HEK293 (cell line): ENCODE data around the gene COL25A1.
A peak's percentile ranks its signal among the peaks of the same experiment; 100 is the strongest.

ENCODE experiments used
- BCL11A ChIP-seq: fragments of 450-650 bp; formaldehyde crosslinking; IDR thresholded peaks from 2 replicates; pipeline ENCODE4 v1.5.1; 2016; ENCODE audit warnings: low read depth, missing biosample characterization, missing genetic modification characterization
- GLI4 ChIP-seq: fragments of 450-650 bp; formaldehyde crosslinking; IDR thresholded peaks from 2 replicates; pipeline ENCODE4 v1.5.1; 2016; ENCODE audit warnings: missing biosample characterization, missing genetic modification characterization
- IKZF3 ChIP-seq: fragments of 450-650 bp; IDR thresholded peaks from 2 replicates; pipeline ENCODE4 v1.5.0; 2018; ENCODE audit warnings: missing biosample characterization, mild to moderate bottlenecking, missing genetic modification characterization, moderate library complexity
- KLF1 ChIP-seq: fragments of 450-650 bp; formaldehyde crosslinking; IDR thresholded peaks from 2 replicates; pipeline ENCODE4 v1.5.1; 2016; ENCODE audit warnings: missing biosample characterization, missing genetic modification characterization
- KLF17 ChIP-seq: fragments of 450-650 bp; formaldehyde crosslinking; IDR thresholded peaks from 2 replicates; pipeline ENCODE4 v1.5.1; 2016; ENCODE audit warnings: missing biosample characterization, missing genetic modification characterization
- MYNN ChIP-seq: fragments of 450-650 bp; formaldehyde crosslinking; IDR thresholded peaks from 2 replicates; pipeline ENCODE4 v1.5.1; 2016; ENCODE audit warnings: missing biosample characterization, missing genetic modification characterization, borderline replicate concordance
- PRDM10 ChIP-seq: fragments of 450-650 bp; formaldehyde crosslinking; IDR thresholded peaks from 2 replicates; pipeline ENCODE4 v1.5.1; 2016; ENCODE audit warnings: missing biosample characterization, missing genetic modification characterization
- REPIN1 ChIP-seq: fragments of 450-650 bp; formaldehyde crosslinking; IDR thresholded peaks from 2 replicates; pipeline ENCODE4 v1.5.1; 2017; ENCODE audit warnings: missing biosample characterization, missing genetic modification characterization, low read depth
- SCRT1 ChIP-seq: fragments of 450-650 bp; formaldehyde crosslinking; IDR thresholded peaks from 2 replicates; pipeline ENCODE4 v1.5.1; 2016; ENCODE audit warnings: missing biosample characterization, missing genetic modification characterization, borderline replicate concordance
- SCRT2 ChIP-seq: fragments of 450-650 bp; formaldehyde crosslinking; IDR thresholded peaks from 2 replicates; pipeline ENCODE4 v1.5.1; 2016; ENCODE audit warnings: missing biosample characterization, missing genetic modification characterization
- ZBTB21 ChIP-seq: fragments of 450-650 bp; formaldehyde crosslinking; IDR thresholded peaks from 2 replicates; pipeline ENCODE4 v1.5.1; 2017; ENCODE audit warnings: missing biosample characterization, missing genetic modification characterization
- ZFHX2 ChIP-seq: fragments of 450-650 bp; formaldehyde crosslinking; conservative IDR thresholded peaks from 2 replicates; pipeline ENCODE4 v1.5.1; 2016; ENCODE audit warnings: missing biosample characterization, missing genetic modification characterization
- ZIC2 ChIP-seq: fragments of 450-650 bp; formaldehyde crosslinking; IDR thresholded peaks from 2 replicates; pipeline ENCODE4 v1.5.1; 2016; ENCODE audit warnings: missing biosample characterization, missing genetic modification characterization
- ZNF157 ChIP-seq: fragments of 450-650 bp; formaldehyde crosslinking; IDR thresholded peaks from 2 replicates; pipeline ENCODE4 v1.5.1; 2016; ENCODE audit warnings: missing biosample characterization, missing genetic modification characterization
- ZNF211 ChIP-seq: fragments of 450-650 bp; formaldehyde crosslinking; IDR thresholded peaks from 2 replicates; pipeline ENCODE4 v1.5.1; 2016; ENCODE audit warnings: low read depth, missing biosample characterization, missing genetic modification characterization
- ZNF302 ChIP-seq: fragments of 450-650 bp; formaldehyde crosslinking; IDR thresholded peaks from 2 replicates; pipeline ENCODE4 v1.5.1; 2016; ENCODE audit warnings: missing biosample characterization, missing genetic modification characterization, low read depth
- ZNF324 ChIP-seq: fragments of 450-650 bp; formaldehyde crosslinking; IDR thresholded peaks from 2 replicates; pipeline ENCODE4 v1.5.1; 2016; ENCODE audit warnings: missing biosample characterization, missing genetic modification characterization
- ZNF394 ChIP-seq: fragments of 450-650 bp; formaldehyde crosslinking; IDR thresholded peaks from 2 replicates; pipeline ENCODE4 v1.5.1; 2016; ENCODE audit warnings: missing biosample characterization, missing genetic modification characterization, mild to moderate bottlenecking, moderate library complexity, borderline replicate concordance
- ZNF423 ChIP-seq: fragments of 450-650 bp; formaldehyde crosslinking; IDR thresholded peaks from 2 replicates; pipeline ENCODE4 v1.5.1; 2016; ENCODE audit warnings: missing biosample characterization, missing genetic modification characterization
- ZNF48 ChIP-seq: fragments of 450-650 bp; formaldehyde crosslinking; IDR thresholded peaks from 2 replicates; pipeline ENCODE4 v1.5.1; 2016; ENCODE audit warnings: missing biosample characterization, missing genetic modification characterization
- ZNF521 ChIP-seq: fragments of 450-650 bp; formaldehyde crosslinking; IDR thresholded peaks from 2 replicates; pipeline ENCODE4 v1.5.1; 2017; ENCODE audit warnings: missing biosample characterization, mild to moderate bottlenecking, missing genetic modification characterization
- ZNF558 ChIP-seq: fragments of 450-650 bp; formaldehyde crosslinking; IDR thresholded peaks from 2 replicates; pipeline ENCODE4 v1.5.1; 2016; ENCODE audit warnings: missing biosample characterization, missing genetic modification characterization
- ZNF571 ChIP-seq: fragments of 450-650 bp; formaldehyde crosslinking; IDR thresholded peaks from 2 replicates; pipeline ENCODE4 v1.5.0; 2017; ENCODE audit warnings: missing biosample characterization, missing genetic modification characterization
- ZNF76 ChIP-seq: fragments of 450-650 bp; formaldehyde crosslinking; IDR thresholded peaks from 2 replicates; pipeline ENCODE4; 2016; ENCODE audit warnings: low read depth, missing biosample characterization, missing genetic modification characterization, borderline replicate concordance
- ZNF777 ChIP-seq: fragments of 450-650 bp; formaldehyde crosslinking; IDR thresholded peaks from 2 replicates; pipeline ENCODE4 v1.5.1; 2017; ENCODE audit warnings: missing biosample characterization, missing genetic modification characterization, borderline replicate concordance
- ZNF785 ChIP-seq: fragments of 450-650 bp; formaldehyde crosslinking; IDR thresholded peaks from 2 replicates; pipeline ENCODE4 v1.5.1; 2016; ENCODE audit warnings: missing biosample characterization, missing genetic modification characterization
- ZNF837 ChIP-seq: fragments of 450-650 bp; formaldehyde crosslinking; IDR thresholded peaks from 2 replicates; pipeline ENCODE4 v1.5.1; 2016; ENCODE audit warnings: missing biosample characterization, missing genetic modification characterization
- ZSCAN5A ChIP-seq: fragments of 450-650 bp; formaldehyde crosslinking; IDR thresholded peaks from 2 replicates; pipeline ENCODE4 v1.5.1; 2016; ENCODE audit warnings: missing biosample characterization, missing genetic modification characterization
- ZXDB ChIP-seq: fragments of 450-650 bp; formaldehyde crosslinking; IDR thresholded peaks from 2 replicates; pipeline ENCODE4 v1.5.1; 2016; ENCODE audit warnings: missing biosample characterization, missing genetic modification characterization
- TF ChIP-seq, protein P1 (sequence below): fragments of 450-650 bp; formaldehyde crosslinking; IDR thresholded peaks from 2 replicates; pipeline ENCODE4 v1.5.1; 2016; ENCODE audit warnings: missing biosample characterization, missing genetic modification characterization
- TF ChIP-seq, protein P2 (sequence below): fragments of 450-650 bp; formaldehyde crosslinking; IDR thresholded peaks from 2 replicates; pipeline ENCODE4 v1.5.1; 2017; ENCODE audit warnings: missing biosample characterization, missing genetic modification characterization

Gene COL25A1

GRCh38 chr4:109302361-109303139 lies at the start of gene COL25A1 (continued):
- no peak for TF ChIP-seq ZSCAN5A (tag by site-specific recombination)
- TF ChIP-seq, protein P1, sequence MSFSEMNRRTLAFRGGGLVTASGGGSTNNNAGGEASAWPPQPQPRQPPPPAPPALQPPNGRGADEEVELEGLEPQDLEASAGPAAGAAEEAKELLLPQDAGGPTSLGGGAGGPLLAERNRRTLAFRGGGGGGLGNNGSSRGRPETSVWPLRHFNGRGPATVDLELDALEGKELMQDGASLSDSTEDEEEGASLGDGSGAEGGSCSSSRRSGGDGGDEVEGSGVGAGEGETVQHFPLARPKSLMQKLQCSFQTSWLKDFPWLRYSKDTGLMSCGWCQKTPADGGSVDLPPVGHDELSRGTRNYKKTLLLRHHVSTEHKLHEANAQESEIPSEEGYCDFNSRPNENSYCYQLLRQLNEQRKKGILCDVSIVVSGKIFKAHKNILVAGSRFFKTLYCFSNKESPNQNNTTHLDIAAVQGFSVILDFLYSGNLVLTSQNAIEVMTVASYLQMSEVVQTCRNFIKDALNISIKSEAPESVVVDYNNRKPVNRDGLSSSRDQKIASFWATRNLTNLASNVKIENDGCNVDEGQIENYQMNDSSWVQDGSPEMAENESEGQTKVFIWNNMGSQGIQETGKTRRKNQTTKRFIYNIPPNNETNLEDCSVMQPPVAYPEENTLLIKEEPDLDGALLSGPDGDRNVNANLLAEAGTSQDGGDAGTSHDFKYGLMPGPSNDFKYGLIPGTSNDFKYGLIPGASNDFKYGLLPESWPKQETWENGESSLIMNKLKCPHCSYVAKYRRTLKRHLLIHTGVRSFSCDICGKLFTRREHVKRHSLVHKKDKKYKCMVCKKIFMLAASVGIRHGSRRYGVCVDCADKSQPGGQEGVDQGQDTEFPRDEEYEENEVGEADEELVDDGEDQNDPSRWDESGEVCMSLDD (tag by site-specific recombination), result peak; percentile 22; the same call in 1 of the 2 replicates
- peak; percentile 33; the same call in 1 of the 2 replicates for TF ChIP-seq KLF17
- TF ChIP-seq ZNF157 (tag by site-specific recombination), result no peak
- TF ChIP-seq MYNN (tag by site-specific recombination), result no peak
- no peak for TF ChIP-seq ZNF571 (tag by site-specific recombination)
- TF ChIP-seq ZNF394 (tag by site-specific recombination), result peak; percentile 90
- TF ChIP-seq ZIC2 (tag by site-specific recombination), result peak; percentile 50; the same call in 1 of the 2 replicates
- TF ChIP-seq PRDM10 (tag by site-specific recombination), result peak; percentile 29
- TF ChIP-seq ZNF302 (tag by site-specific recombination), result no peak
- 0 out of 2 replicates have a peak, but pooled peaks have one; percentile 13 for TF ChIP-seq BCL11A (tag by site-specific recombination)
- TF ChIP-seq REPIN1, result no peak
- TF ChIP-seq ZNF324 (tag by site-specific recombination), result 0 out of 2 replicates have a peak, but pooled peaks have one; percentile 53
- TF ChIP-seq ZNF521 (tag by site-specific recombination), result no peak
- peak; percentile 82 for TF ChIP-seq SCRT1 (tag by site-specific recombination)
- TF ChIP-seq, protein P2, sequence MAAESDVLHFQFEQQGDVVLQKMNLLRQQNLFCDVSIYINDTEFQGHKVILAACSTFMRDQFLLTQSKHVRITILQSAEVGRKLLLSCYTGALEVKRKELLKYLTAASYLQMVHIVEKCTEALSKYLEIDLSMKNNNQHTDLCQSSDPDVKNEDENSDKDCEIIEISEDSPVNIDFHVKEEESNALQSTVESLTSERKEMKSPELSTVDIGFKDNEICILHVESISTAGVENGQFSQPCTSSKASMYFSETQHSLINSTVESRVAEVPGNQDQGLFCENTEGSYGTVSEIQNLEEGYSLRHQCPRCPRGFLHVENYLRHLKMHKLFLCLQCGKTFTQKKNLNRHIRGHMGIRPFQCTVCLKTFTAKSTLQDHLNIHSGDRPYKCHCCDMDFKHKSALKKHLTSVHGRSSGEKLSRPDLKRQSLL (tag by site-specific recombination), result no peak
- TF ChIP-seq SCRT2 (tag by site-specific recombination), result peak; percentile 99
- 0 out of 2 replicates have a peak, but pooled peaks have one; percentile 67 for TF ChIP-seq ZNF777 (tag by site-specific recombination)
- TF ChIP-seq ZNF558 (tag by site-specific recombination), result no peak
- TF ChIP-seq ZNF785 (tag by site-specific recombination), result no peak
- no peak for TF ChIP-seq ZNF48 (tag by site-specific recombination)
- no peak for TF ChIP-seq ZFHX2 (tag by site-specific recombination)
- TF ChIP-seq KLF1 (tag by site-specific recombination), result no peak
- no peak for TF ChIP-seq ZNF837 (tag by site-specific recombination)
- TF ChIP-seq ZNF423 (tag by site-specific recombination), result peak; percentile 99
- no peak for TF ChIP-seq GLI4 (tag by site-specific recombination)
- TF ChIP-seq ZBTB21 (tag by site-specific recombination), result no peak
- no peak for TF ChIP-seq ZNF211 (tag by site-specific recombination)
- peak; percentile 21; the same call in 1 of the 2 replicates for TF ChIP-seq ZNF76 (tag by site-specific recombination)
- TF ChIP-seq IKZF3, result peak; percentile 95
- peak; percentile 46; the same call in 1 of the 2 replicates for TF ChIP-seq ZXDB (tag by site-specific recombination)
